ENCODE data around the gene CRLF1. TPM values are rescaled to one million over a fixed set of nuclear protein-coding genes. Genes with fewer than 3 reads are reported as not detected.

CRLF1 gene
- polyA plus RNA-seq, 2 donors = 2.8 to 11.1 TPM

DNA sequence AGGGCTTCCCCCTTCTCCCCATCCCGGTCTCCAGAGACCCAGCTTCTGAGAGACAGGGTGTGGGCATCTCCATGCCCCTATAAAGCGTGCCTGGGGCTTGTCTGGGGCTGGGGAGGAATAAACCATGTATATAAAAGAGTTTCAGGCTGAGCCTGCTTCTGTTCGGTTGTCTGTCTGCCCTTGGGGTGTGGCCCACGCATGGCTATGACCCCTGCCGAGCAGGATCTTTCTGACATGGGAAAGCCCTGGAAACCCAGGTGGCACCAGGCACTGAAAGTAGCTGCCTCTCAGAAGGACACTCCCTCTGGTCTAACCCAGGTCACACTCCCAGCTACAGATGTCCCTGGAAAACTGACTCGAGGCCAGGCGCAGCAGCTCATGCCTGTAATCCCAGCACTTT, 14.3 kb upstream of the CRLF1 start:
- WGBS, 2 donors = 74 to 79% methylated on average over 7 of the region's 7 CpGs
- Histone ChIP-seq H3K27ac (ENCODE audit: low read depth in 2 of 2, low read length in 1 of 2) (no peak overlapping the region), H3K4me1 (ENCODE audit: control insufficient read depth in 2 of 2, insufficient read depth in 2 of 2, low read length in 1 of 2) (no peaks in the 10 kb centered on the region), H3K36me3 (ENCODE audit: control insufficient read depth in 2 of 2, insufficient read depth in 2 of 2, low read length in 1 of 2) (no peaks in the 10 kb centered on the region), H3K27me3 (ENCODE audit: control insufficient read depth in 1 of 2, insufficient read depth in 2 of 2, low read length in 2 of 2) (peaks cover 0 to 3% of the 10 kb centered on the region in 2 donors), H3K9me3 (ENCODE audit: control insufficient read depth in 2 of 2, insufficient read depth in 1 of 2, low read depth in 1 of 2, low read length in 1 of 2) (peaks cover 0 to 4% of the 10 kb centered on the region in 2 donors), H3K4me3 (ENCODE audit: low read depth in 1 of 2, low read length in 2 of 2) (no peak overlapping the region)

DNA sequence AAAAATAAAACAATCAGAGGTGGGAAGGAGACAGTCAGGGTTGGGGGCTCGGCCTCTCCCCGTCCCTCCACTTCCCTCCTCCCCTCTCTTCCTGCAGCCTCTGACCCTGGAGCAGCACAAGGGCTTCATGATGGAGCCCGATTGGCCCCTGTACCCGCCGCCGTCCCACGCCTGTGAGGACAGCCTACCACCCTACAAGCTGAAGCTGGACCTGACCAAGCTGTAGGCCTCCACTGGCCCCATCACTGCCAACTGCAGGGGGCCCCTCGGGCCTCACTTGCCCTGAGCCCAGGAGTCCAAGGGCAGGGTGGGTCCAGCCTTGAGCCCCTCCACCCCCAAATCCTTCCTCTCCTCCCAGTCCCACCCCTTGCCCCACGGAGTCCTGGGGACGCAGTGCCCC, 13.7 kb upstream of the CRLF1 start:
- 89 to 90% methylated on average over 9 to 10 of the region's 10 CpGs for WGBS, 2 donors
- H3K4me3 ChIP-seq (ENCODE audit: low read depth in 1 of 2, low read length in 2 of 2) = no peak overlapping the region
- H3K27ac ChIP-seq (ENCODE audit: low read depth in 2 of 2, low read length in 1 of 2) = no peak overlapping the region
- H3K4me1 ChIP-seq (ENCODE audit: control insufficient read depth in 2 of 2, insufficient read depth in 2 of 2, low read length in 1 of 2) = no peaks in the 10 kb centered on the region
- no peaks in the 10 kb centered on the region for H3K36me3 ChIP-seq (ENCODE audit: control insufficient read depth in 2 of 2, insufficient read depth in 2 of 2, low read length in 1 of 2)
- H3K9me3 ChIP-seq (ENCODE audit: control insufficient read depth in 2 of 2, insufficient read depth in 1 of 2, low read depth in 1 of 2, low read length in 1 of 2) = peaks cover 0 to 4% of the 10 kb centered on the region in 2 donors
- H3K27me3 ChIP-seq (ENCODE audit: control insufficient read depth in 1 of 2, insufficient read depth in 2 of 2, low read length in 2 of 2) = peaks cover 0 to 3% of the 10 kb centered on the region in 2 donors

DNA sequence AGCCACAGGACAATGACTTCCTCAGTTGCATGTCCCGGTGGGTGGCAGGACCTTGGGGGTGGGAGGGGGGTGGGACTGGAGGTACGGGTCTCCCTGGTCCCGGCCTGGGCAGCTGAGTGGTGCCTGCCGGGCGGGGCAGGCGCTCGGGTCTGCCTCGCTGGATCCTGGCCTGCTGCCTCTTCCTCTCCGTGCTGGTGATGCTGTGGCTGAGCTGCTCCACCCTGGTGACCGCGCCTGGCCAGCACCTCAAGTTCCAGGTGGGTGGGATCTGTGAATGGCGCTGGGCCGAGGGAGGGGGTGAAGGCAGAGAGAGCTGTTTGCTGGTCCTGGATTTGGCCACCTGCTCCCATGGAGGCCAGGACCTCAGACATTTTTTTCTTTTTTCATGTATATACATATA, 11.6 kb upstream of the CRLF1 start:
- no peak overlapping the region for H3K4me3 ChIP-seq (ENCODE audit: low read depth in 1 of 2, low read length in 2 of 2)
- H3K4me1 ChIP-seq (ENCODE audit: control insufficient read depth in 2 of 2, insufficient read depth in 2 of 2, low read length in 1 of 2) = no peaks in the 10 kb centered on the region
- H3K9me3 ChIP-seq (ENCODE audit: control insufficient read depth in 2 of 2, insufficient read depth in 1 of 2, low read depth in 1 of 2, low read length in 1 of 2) = peaks cover 2 to 6% of the 10 kb centered on the region in 2 donors
- H3K27me3 ChIP-seq (ENCODE audit: control insufficient read depth in 1 of 2, insufficient read depth in 2 of 2, low read length in 2 of 2) = peaks cover 0 to 11% of the 10 kb centered on the region in 2 donors
- 83 to 94% methylated on average over 13 of the region's 13 CpGs for WGBS, 2 donors
- no peak overlapping the region for H3K27ac ChIP-seq (ENCODE audit: low read depth in 2 of 2, low read length in 1 of 2)
- no peaks in the 10 kb centered on the region for H3K36me3 ChIP-seq (ENCODE audit: control insufficient read depth in 2 of 2, insufficient read depth in 2 of 2, low read length in 1 of 2)

DNA sequence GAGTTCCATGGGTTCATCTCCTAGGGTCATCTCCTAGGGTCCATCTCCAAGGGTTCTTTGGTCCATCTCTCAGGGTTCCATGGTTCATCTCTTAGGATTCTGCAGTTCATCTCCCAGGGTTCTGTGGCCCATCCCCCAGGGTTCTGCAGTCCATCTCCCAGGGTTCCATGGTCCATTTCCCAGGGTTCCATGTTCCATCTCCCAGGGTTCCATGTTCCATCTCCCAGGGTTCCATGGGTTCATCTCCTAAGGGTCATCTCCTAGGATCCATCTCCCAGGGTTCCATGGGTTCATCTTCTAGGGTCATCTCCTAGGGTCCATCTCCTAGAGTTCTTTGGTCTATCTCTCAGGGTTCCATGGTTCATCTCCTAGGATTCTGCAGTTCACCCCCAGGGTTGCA, 11.0 kb upstream of the CRLF1 start:
- H3K9me3 ChIP-seq (ENCODE audit: control insufficient read depth in 2 of 2, insufficient read depth in 1 of 2, low read depth in 1 of 2, low read length in 1 of 2) = peaks cover 2 to 6% of the 10 kb centered on the region in 2 donors
- no peak overlapping the region for H3K4me3 ChIP-seq (ENCODE audit: low read depth in 1 of 2, low read length in 2 of 2)
- H3K27ac ChIP-seq (ENCODE audit: low read depth in 2 of 2, low read length in 1 of 2) = no peak overlapping the region
- H3K36me3 ChIP-seq (ENCODE audit: control insufficient read depth in 2 of 2, insufficient read depth in 2 of 2, low read length in 1 of 2) = no peaks in the 10 kb centered on the region
- H3K4me1 ChIP-seq (ENCODE audit: control insufficient read depth in 2 of 2, insufficient read depth in 2 of 2, low read length in 1 of 2) = peaks cover 4 to 5% of the 10 kb centered on the region in 2 donors
- H3K27me3 ChIP-seq (ENCODE audit: control insufficient read depth in 1 of 2, insufficient read depth in 2 of 2, low read length in 2 of 2) = peaks cover 0 to 15% of the 10 kb centered on the region in 2 donors

DNA sequence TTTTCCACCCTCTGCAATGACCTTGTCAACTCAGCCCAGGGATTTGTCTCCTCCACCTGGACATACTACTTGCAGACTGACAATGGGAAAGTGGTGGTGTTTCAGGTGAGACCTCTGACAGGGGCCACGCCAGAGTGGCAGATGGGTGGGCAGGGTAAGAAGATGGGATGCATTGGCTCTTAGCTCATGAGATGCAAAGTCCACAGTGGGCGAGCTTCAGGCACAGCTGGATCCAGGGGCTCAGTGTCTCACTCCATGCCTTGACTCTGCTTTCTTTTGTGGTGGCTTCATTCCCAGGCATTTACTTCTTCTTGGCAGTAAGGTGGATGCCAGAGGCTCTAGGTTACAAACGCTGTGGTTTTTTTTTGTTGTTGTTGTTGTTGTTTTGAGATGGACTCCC, 9.4 kb upstream of the CRLF1 start:
- peaks cover 10 to 12% of the 10 kb centered on the region in 2 donors for H3K4me1 ChIP-seq (ENCODE audit: control insufficient read depth in 2 of 2, insufficient read depth in 2 of 2, low read length in 1 of 2)
- no peaks in the 10 kb centered on the region for H3K36me3 ChIP-seq (ENCODE audit: control insufficient read depth in 2 of 2, insufficient read depth in 2 of 2, low read length in 1 of 2)
- 83 to 86% methylated on average over 3 of the region's 3 CpGs for whole genome bisulfite sequencing, 2 donors
- H3K4me3 ChIP-seq (ENCODE audit: low read depth in 1 of 2, low read length in 2 of 2) = no peak overlapping the region
- peaks cover 0 to 25% of the 10 kb centered on the region in 2 donors for H3K27me3 ChIP-seq (ENCODE audit: control insufficient read depth in 1 of 2, insufficient read depth in 2 of 2, low read length in 2 of 2)
- H3K27ac ChIP-seq (ENCODE audit: low read depth in 2 of 2, low read length in 1 of 2) = no peak overlapping the region
- H3K9me3 ChIP-seq (ENCODE audit: control insufficient read depth in 2 of 2, insufficient read depth in 1 of 2, low read depth in 1 of 2, low read length in 1 of 2) = peaks cover 2 to 6% of the 10 kb centered on the region in 2 donors

DNA sequence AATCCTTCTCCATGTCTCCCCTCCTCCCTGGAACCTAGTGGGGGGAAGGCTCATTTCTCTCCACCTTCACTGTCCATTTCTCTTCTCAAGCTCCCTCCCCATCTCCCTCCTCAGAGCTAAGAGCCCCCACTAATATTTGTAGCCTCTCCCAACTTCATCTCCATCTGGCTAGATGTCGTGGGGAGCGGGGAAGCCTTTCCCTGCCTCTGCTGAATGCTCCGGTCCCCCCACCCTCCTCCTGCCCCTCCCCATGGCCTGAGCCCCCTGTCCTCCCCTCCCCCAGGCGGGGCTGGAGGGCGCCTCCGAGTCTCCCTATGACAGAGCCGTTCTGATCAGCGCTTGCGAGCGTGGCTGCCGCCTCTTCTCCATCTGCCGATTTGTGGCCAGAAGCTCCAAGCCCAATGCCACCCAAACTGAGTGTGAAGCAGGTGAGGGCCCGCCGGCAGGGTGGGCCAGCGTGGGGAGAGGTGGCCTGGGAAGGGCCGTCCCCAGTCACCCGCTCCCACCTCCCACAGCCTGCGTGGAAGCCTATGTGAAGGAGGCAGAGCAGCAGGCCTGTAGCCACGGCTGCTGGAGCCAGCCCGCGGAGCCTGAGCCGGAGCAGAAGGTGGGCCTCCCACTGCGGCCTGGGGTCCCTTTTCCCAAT, 7.1 kb upstream of the CRLF1 start:
- H3K9me3 ChIP-seq (ENCODE audit: control insufficient read depth in 2 of 2, insufficient read depth in 1 of 2, low read depth in 1 of 2, low read length in 1 of 2) = peaks cover 2 to 6% of the 10 kb centered on the region in 2 donors
- peaks cover 10 to 15% of the 10 kb centered on the region in 2 donors for H3K4me1 ChIP-seq (ENCODE audit: control insufficient read depth in 2 of 2, insufficient read depth in 2 of 2, low read length in 1 of 2)
- WGBS, 2 donors = 41 to 53% methylated on average over 23 of the region's 23 CpGs
- no peak overlapping the region for H3K27ac ChIP-seq (ENCODE audit: low read depth in 2 of 2, low read length in 1 of 2)
- no peaks in the 10 kb centered on the region for H3K36me3 ChIP-seq (ENCODE audit: control insufficient read depth in 2 of 2, insufficient read depth in 2 of 2, low read length in 1 of 2)
- no peak overlapping the region for H3K4me3 ChIP-seq (ENCODE audit: low read depth in 1 of 2, low read length in 2 of 2)
- H3K27me3 ChIP-seq (ENCODE audit: control insufficient read depth in 1 of 2, insufficient read depth in 2 of 2, low read length in 2 of 2) = peaks cover 4 to 32% of the 10 kb centered on the region in 2 donors

DNA sequence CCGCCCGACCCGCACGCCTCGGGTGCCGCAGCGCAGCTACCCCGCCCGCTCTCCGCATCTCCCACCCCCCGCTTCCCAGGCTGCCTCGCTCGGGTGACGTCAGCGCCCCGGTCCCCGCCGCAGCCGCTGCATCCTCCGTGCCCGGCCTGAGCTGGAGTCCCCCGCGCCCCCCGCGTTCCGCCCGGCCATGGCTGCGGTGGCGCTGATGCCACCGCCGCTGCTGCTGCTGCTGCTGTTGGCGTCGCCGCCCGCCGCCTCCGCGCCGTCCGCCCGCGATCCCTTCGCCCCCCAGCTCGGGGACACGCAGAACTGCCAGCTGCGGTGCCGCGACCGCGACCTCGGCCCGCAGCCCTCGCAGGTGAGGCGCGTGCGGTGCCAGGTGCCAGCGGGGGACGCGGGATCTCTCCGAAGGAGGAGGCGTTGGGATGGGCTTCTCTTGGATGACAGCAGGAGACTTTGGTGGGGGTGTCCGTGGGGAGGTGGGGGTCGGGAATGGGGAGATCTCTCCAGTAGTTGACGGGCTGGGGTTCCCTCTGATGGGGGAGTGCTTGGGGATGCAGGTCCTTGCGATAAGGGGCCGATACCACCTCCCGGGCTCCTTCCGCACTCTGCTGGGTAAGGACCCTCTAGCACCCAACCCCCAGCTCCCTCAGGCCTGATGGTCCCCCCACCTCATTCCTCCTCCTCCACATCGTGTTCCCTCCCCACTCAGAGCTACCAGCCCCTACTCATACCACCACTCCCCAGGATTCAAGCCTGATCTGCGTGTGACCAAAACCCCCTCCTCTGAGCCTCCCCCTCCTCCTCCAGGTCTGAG, 6.4 kb upstream of the CRLF1 start, which contains the start of gene TMEM59L:
TMEM59L (plus strand) TSS at position 99 of the 817 bp plus-strand sequence; CDS start at position 188, 89 bp downstream.
- Histone ChIP-seq H3K4me3 (ENCODE audit: low read depth in 1 of 2, low read length in 2 of 2) (peak within 1 kb of the TSS; percentile 40 to 42), H3K36me3 (ENCODE audit: control insufficient read depth in 2 of 2, insufficient read depth in 2 of 2, low read length in 1 of 2) (no peaks in the 10 kb centered on the region), H3K27ac (ENCODE audit: low read depth in 2 of 2, low read length in 1 of 2) (no peak within 1 kb of the TSS), H3K27me3 (ENCODE audit: control insufficient read depth in 1 of 2, insufficient read depth in 2 of 2, low read length in 2 of 2) (peaks cover 4 to 34% of the 10 kb centered on the region in 2 donors), H3K4me1 (ENCODE audit: control insufficient read depth in 2 of 2, insufficient read depth in 2 of 2, low read length in 1 of 2) (peaks cover 10 to 15% of the 10 kb centered on the region in 2 donors), H3K9me3 (ENCODE audit: control insufficient read depth in 2 of 2, insufficient read depth in 1 of 2, low read depth in 1 of 2, low read length in 1 of 2) (peaks cover 2 to 4% of the 10 kb centered on the region in 2 donors)
- 2 to 3% methylated on average over 64 to 70 of the region's 70 CpGs for WGBS, 2 donors

DNA sequence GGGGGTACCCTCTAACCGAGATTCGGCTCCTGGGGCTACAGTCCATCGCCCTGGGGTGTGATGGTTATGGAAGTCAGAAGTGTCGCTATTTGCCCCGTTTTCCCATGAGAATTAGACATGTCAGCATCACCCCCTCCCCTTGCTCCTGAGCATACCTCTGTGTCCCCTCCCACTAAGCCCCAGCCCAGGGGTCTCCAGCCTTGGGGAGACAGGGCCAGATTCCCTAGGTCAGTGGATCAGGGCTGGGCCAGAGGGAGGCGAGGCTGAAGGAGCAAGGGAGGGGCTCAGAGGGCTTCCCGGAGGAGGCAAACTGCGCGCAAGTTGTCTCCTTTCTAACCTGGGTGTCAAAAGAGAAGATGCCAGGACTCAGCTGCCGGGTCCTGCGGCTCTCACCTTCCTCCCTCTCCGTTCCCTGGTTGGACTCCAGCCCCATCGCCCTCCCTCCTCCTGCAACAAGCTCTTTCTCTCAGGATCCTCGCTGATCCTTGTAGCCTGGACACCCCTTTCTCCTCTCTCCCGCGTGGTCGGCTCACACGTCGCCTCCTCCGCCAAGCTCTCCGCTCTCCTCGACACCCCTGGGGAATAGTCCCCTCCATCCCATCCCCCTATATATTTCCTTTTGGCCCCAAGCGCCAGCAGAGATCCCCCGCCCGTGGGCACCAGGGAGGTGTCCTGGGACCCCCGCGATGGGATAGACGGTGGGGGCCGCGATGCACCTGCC, 5.6 kb upstream of the CRLF1 start:
- Histone ChIP-seq H3K4me1 (ENCODE audit: control insufficient read depth in 2 of 2, insufficient read depth in 2 of 2, low read length in 1 of 2) (peaks cover 17 to 19% of the 10 kb centered on the region in 2 donors), H3K9me3 (ENCODE audit: control insufficient read depth in 2 of 2, insufficient read depth in 1 of 2, low read depth in 1 of 2, low read length in 1 of 2) (peaks cover 2 to 4% of the 10 kb centered on the region in 2 donors), H3K27me3 (ENCODE audit: control insufficient read depth in 1 of 2, insufficient read depth in 2 of 2, low read length in 2 of 2) (peaks cover 4 to 35% of the 10 kb centered on the region in 2 donors), H3K27ac (ENCODE audit: low read depth in 2 of 2, low read length in 1 of 2) (no peak overlapping the region), H3K4me3 (ENCODE audit: low read depth in 1 of 2, low read length in 2 of 2) (peak overlapping the region in 1 of 2 donors; percentile 42), H3K36me3 (ENCODE audit: control insufficient read depth in 2 of 2, insufficient read depth in 2 of 2, low read length in 1 of 2) (no peaks in the 10 kb centered on the region)
- 2% methylated on average over 27 to 30 of the region's 30 CpGs for WGBS, 2 donors

DNA sequence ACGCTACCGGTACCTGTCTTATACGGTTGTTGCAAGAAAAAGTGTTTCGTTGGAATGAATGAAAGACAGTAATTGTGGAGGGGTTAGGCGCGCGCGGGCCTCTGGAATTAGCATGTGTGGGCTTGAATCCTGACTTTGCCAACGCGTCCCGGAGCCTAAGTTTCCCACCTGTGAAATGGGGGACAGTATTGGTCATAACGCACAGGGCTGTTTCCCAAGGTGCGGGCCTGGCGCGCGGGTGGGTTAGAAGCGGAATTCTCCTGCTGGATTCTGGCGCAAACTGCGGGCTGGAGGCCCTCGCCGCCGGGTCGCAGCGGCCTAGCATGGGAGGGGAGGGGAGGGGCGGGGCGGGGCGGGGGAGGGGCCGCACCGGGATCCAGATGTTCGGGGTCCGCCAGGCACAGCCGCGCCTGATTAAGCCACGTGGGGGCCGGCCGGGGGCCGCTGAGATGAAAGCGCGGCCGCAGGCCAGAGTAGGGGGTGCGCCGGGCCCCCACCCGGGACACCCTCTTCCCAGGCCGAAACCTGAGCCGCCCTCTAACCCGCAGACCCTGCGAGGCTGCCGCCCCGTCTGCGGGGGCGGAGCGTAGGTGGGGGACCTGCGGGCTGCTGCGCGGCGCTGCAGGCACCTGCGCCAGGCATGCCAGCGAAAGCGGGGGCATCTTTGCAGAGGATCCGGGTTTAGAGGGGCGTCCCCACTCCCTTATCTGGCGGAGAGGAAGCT, 4.9 kb upstream of the CRLF1 start:
- peaks cover 17 to 20% of the 10 kb centered on the region in 2 donors for H3K4me1 ChIP-seq (ENCODE audit: control insufficient read depth in 2 of 2, insufficient read depth in 2 of 2, low read length in 1 of 2)
- H3K27ac ChIP-seq (ENCODE audit: low read depth in 2 of 2, low read length in 1 of 2) = no peak overlapping the region
- whole genome bisulfite sequencing, 2 donors = 3 to 4% methylated on average over 50 to 62 of the region's 62 CpGs
- H3K27me3 ChIP-seq (ENCODE audit: control insufficient read depth in 1 of 2, insufficient read depth in 2 of 2, low read length in 2 of 2) = peaks cover 4 to 35% of the 10 kb centered on the region in 2 donors
- peaks cover 2% of the 10 kb centered on the region in 2 donors for H3K9me3 ChIP-seq (ENCODE audit: control insufficient read depth in 2 of 2, insufficient read depth in 1 of 2, low read depth in 1 of 2, low read length in 1 of 2)
- H3K36me3 ChIP-seq (ENCODE audit: control insufficient read depth in 2 of 2, insufficient read depth in 2 of 2, low read length in 1 of 2) = no peaks in the 10 kb centered on the region
- H3K4me3 ChIP-seq (ENCODE audit: low read depth in 1 of 2, low read length in 2 of 2) = peak overlapping the region in 1 of 2 donors; percentile 13

Measured in esophagus (tissue), 2 donors.